WERI-Rb-1 (cell line): ENCODE data around the gene SOCS3.

ENCODE experiments used
- DNase-seq: peaks from one replicate; pipeline ENCODE4 v3.0.0-alpha.2; 2020
- H3K27ac ChIP-seq: fragments of 250-450 bp; sonication (Bioruptor Pico); 2 replicates; pipeline ENCODE4 v1.5.1; 2020; ENCODE audit warnings: mild to moderate bottlenecking, moderate library complexity
- H3K27me3 ChIP-seq: fragments of 250-450 bp; sonication (Bioruptor Pico); 2 replicates; pipeline ENCODE4 v1.5.1; 2021; ENCODE audit warnings: mild to moderate bottlenecking, low read depth, moderate library complexity; ENCODE audit not compliant: insufficient read depth, severe bottlenecking
- H3K36me3 ChIP-seq: fragments of 250-450 bp; sonication (Bioruptor Pico); 2 replicates; pipeline ENCODE4 v1.5.1; 2020; ENCODE audit warnings: mild to moderate bottlenecking, moderate library complexity
- H3K4me3 ChIP-seq: 2 replicates; pipeline ENCODE4 v1.5.1; 2011; ENCODE audit warnings: low read depth, mild to moderate bottlenecking, control low read depth, low read length
- H3K9me3 ChIP-seq: fragments of 250-450 bp; sonication (Bioruptor Pico); 2 replicates; pipeline ENCODE4 v1.5.1; 2021; ENCODE audit warnings: mild to moderate bottlenecking, moderate library complexity; ENCODE audit not compliant: severe bottlenecking
- TF ChIP-seq, protein P1 (sequence below): IDR thresholded peaks from 2 replicates; pipeline ENCODE4 v1.5.1; 2011; ENCODE audit warnings: low read depth, mild to moderate bottlenecking, control low read depth, inconsistent platforms, low read length

Gene SOCS3

DNA sequence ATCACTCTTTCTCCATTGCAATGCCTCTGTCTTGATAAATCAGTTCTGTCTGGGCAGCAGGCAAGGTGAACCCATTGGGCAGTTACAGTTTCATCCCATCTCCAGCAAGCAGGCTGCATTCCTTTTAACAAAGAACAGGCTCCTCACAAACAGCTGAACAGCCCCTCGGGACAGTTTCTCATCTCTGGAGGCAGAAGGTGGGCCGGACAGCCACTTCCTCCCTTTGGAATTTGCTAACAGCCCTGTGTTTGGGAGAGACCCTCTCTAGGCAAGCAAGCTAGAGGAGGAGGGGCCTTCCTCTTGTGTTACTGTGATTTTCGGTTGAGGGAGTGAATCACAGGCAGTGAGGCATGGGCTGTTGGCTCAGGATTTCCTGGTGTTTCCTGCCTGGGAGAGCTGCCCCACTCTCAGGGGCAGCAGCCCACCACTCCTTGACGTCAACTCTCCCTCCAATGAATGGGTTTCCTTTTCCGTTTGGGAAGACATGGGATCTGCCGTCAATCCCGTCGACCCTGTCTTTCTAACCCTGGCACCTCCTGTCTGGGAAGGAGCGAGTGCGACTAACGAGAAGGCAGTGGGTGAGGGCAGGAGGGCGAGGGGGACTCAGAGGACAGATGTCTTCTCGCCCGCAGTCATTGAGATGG lies 14.9 kb upstream of the SOCS3 start:
- TF ChIP-seq, protein P1, sequence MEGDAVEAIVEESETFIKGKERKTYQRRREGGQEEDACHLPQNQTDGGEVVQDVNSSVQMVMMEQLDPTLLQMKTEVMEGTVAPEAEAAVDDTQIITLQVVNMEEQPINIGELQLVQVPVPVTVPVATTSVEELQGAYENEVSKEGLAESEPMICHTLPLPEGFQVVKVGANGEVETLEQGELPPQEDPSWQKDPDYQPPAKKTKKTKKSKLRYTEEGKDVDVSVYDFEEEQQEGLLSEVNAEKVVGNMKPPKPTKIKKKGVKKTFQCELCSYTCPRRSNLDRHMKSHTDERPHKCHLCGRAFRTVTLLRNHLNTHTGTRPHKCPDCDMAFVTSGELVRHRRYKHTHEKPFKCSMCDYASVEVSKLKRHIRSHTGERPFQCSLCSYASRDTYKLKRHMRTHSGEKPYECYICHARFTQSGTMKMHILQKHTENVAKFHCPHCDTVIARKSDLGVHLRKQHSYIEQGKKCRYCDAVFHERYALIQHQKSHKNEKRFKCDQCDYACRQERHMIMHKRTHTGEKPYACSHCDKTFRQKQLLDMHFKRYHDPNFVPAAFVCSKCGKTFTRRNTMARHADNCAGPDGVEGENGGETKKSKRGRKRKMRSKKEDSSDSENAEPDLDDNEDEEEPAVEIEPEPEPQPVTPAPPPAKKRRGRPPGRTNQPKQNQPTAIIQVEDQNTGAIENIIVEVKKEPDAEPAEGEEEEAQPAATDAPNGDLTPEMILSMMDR = no peak

DNA sequence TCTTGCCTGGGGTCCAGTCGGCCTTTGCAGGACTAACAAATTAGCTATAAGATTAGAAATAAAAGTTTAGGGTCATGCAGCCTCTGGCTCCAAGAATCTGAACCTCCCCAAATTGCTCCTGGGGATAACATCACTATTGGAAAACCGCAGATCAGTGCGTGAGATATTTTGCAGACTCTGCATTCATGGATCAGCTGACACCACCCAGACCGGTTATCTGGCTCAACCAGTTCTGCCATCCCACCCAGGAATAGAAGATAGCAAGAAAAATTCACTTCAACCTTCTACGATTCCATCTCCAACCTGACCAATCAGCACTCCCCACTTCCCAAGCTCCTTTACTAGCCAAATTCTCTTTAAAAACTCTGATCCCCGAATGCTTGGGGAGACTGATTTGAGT lies 14.3 kb upstream of the SOCS3 start:
- no peak overlapping the region for H3K4me3 ChIP-seq
- no peak for DNase-seq
- no peaks in the 10 kb centered on the region for H3K9me3 ChIP-seq
- H3K27me3 ChIP-seq = no peaks in the 10 kb centered on the region
- H3K36me3 ChIP-seq = peaks cover 5% of the 10 kb centered on the region; the same call in 1 of the 2 replicates
- H3K27ac ChIP-seq = no peak overlapping the region
- TF ChIP-seq, protein P1 = no peak

More for the DNA sequence above, 14.9 kb upstream of the SOCS3 start:
- H3K4me3 ChIP-seq = no peak overlapping the region
- H3K27ac ChIP-seq = no peak overlapping the region
- no peaks in the 10 kb centered on the region for H3K9me3 ChIP-seq
- peaks cover 5% of the 10 kb centered on the region; the same call in 1 of the 2 replicates for H3K36me3 ChIP-seq
- no peaks in the 10 kb centered on the region for H3K27me3 ChIP-seq
- DNase-seq = no peak

DNA sequence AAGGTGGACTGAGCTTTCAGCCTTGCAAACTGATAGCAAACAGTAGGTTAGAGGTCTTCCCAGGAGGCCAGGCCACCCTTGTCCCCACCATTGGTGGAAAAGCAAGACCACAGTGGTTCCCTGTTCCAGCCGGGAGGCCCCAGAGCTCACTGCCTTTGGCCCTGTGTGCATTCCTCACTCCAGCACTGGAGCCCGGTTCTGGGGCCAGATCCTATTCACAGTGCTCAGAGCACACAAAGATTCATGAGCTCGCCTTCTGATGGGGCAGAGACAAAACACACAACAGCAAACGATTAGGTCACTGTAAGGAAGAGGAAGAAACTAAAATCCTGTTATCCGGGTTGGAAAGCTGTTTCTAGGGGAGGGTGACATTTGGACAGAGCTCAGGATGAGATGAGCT lies 13.0 kb upstream of the SOCS3 start:
- TF ChIP-seq, protein P1 = no peak
- Histone ChIP-seq H3K27ac (no peak overlapping the region), H3K4me3 (no peak overlapping the region), H3K9me3 (no peaks in the 10 kb centered on the region), H3K27me3 (no peaks in the 10 kb centered on the region), H3K36me3 (no peaks in the 10 kb centered on the region)
- no peak for DNase-seq

DNA sequence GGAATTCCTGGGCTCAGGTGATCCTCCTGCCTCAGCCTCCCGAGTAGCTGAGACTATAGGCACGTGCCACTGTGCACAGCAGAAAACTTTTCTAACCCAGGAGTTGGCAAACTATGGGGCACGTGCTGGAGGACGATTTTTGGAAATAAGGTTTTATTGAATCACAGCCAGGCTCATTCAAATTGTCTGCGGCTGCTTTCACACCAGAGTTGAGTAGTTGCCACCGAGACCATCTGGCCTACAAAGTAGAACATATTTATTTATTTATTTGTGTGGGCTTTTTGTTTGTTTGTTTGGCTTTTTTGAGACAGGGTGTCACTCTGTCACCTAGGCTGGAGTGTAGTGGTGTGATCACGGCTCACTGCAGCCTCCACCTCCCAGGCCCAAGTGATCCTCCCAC lies 11.2 kb upstream of the SOCS3 start:
- no peak overlapping the region for H3K27ac ChIP-seq
- H3K9me3 ChIP-seq = no peaks in the 10 kb centered on the region
- DNase-seq = no peak

DNA sequence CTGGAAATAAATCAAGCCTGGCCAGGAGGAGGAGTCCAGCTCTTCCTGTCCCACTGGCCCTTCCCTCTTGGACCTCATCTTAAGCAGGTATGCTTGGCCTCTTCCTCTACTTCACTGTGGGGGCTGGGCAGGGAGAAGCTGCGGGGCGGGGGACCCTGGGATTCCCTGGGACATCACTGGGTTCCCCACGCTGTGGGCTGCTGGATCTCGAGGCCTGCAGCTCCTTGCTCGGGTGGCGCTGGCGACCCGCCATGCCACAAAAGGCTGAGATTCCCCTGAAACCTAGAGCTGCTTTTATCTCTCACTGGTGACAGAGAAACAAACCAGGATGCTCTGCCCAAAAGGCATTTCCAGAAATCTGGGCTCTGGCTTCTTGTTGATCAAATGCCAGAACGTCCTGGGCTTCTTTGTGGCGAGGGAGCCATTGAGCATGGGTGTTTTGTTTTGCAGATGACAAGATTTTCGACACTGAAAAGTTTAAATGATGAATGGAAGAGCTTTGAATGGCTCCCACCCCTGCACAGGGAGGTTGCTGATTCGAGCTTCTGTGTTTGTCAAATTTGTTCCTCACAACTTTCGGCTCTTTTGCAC lies 10.0 kb upstream of the SOCS3 start:
- no peaks in the 10 kb centered on the region for H3K9me3 ChIP-seq
- no peaks in the 10 kb centered on the region for H3K36me3 ChIP-seq
- H3K4me3 ChIP-seq = no peak overlapping the region
- no peaks in the 10 kb centered on the region for H3K27me3 ChIP-seq
- H3K27ac ChIP-seq = no peak overlapping the region
- DNase-seq = no peak
- TF ChIP-seq, protein P1 = no peak

More for the DNA sequence above, 11.2 kb upstream of the SOCS3 start:
- no peaks in the 10 kb centered on the region for H3K36me3 ChIP-seq
- no peaks in the 10 kb centered on the region for H3K27me3 ChIP-seq
- H3K4me3 ChIP-seq = no peak overlapping the region
- TF ChIP-seq, protein P1 = no peak
